Activated CD8-positive, alpha-beta T cell treated with anti-CD3 and anti-CD28 coated beads for 36 hours (primary cell): ENCODE measurements around the gene MIDN. TPM values are rescaled to one million over a fixed set of nuclear protein-coding genes. Genes with fewer than 3 reads are reported as not detected.
A peak's percentile ranks its signal among the peaks of the same experiment; 100 is the strongest.

ENCODE experiments used
- ATAC-seq: fragments of 200-7000 bp; cut with Tn5 transposase; one replicate; pipeline ENCODE4 v1.10.0; 2021; ENCODE audit warnings: mild to moderate bottlenecking, moderate library complexity
- CTCF ChIA-PET: fragments of 350-600 bp; sonication (Branson Sonifier 250); formaldehyde crosslinking; loops from one replicate; lab custom pipeline; 2021; ENCODE audit warnings: antibody characterized with exemption; lab: Charles Lee
- POLR2A ChIA-PET: fragments of 350-600 bp; sonication (Branson Sonifier 250); formaldehyde crosslinking; loops from one replicate; lab custom pipeline; 2021; ENCODE audit warnings: antibody characterized with exemption; lab: Charles Lee
- DNase-seq: peaks from one replicate; pipeline ENCODE4 v3.0.0-alpha.2; 2020
- H3K27ac Mint-ChIP-seq: one replicate; pipeline ENCODE4 v1.8.0; 2021; ENCODE audit warnings: mild to moderate bottlenecking, mixed read lengths
- H3K27me3 Mint-ChIP-seq: one replicate; pipeline ENCODE4 v1.8.0; 2021; ENCODE audit warnings: mixed read lengths
- H3K36me3 Mint-ChIP-seq: one replicate; pipeline ENCODE4 v1.8.0; 2021; ENCODE audit warnings: low read depth, mixed read lengths
- H3K4me1 Mint-ChIP-seq: one replicate; pipeline ENCODE4 v1.8.0; 2021; ENCODE audit warnings: low read depth, mixed read lengths
- H3K4me3 Mint-ChIP-seq: one replicate; pipeline ENCODE4 v1.8.0; 2021; ENCODE audit warnings: mild to moderate bottlenecking, moderate library complexity, mixed read lengths
- H3K9me3 Mint-ChIP-seq: one replicate; pipeline ENCODE4 v1.8.0; 2021; ENCODE audit warnings: mixed read lengths
- intact Hi-C: fragments of 100-400 bp; cut with micrococcal nuclease; formaldehyde crosslinking; loops from one replicate; pipeline ENCODE4 v1.10.0; 2022
- total RNA-seq, 2 experiments: library from RNA; stranded (reverse); gene quantifications; one replicate each; pipeline ENCODE4 v1.2.3, GENCODE V29; 2021
- TF ChIP-seq, protein P1 (sequence below): fragments of 200-600 bp; IDR thresholded peaks from one replicate; pipeline ENCODE4 v1.8.0; 2022; ENCODE audit warnings: antibody characterized with exemption, mild to moderate bottlenecking

Gene MIDN
- total RNA-seq, 2 experiments from 2014 or later, result 41.1 to 43.9 TPM

- no peak for ATAC-seq
- ChIA-PET CTCF (interaction anchor here (1.1 kb wide), 1 partner anchor 27 kb away, joined by 4 read pairs; no protein-coding TSS in a partner anchor), POLR2A (interaction anchor here (1.0 to 1.5 kb wide), 2 partner anchors 25 to 145 kb away, joined by 3 to 4 read pairs; no protein-coding TSS in a partner anchor)
- TF ChIP-seq, protein P1, sequence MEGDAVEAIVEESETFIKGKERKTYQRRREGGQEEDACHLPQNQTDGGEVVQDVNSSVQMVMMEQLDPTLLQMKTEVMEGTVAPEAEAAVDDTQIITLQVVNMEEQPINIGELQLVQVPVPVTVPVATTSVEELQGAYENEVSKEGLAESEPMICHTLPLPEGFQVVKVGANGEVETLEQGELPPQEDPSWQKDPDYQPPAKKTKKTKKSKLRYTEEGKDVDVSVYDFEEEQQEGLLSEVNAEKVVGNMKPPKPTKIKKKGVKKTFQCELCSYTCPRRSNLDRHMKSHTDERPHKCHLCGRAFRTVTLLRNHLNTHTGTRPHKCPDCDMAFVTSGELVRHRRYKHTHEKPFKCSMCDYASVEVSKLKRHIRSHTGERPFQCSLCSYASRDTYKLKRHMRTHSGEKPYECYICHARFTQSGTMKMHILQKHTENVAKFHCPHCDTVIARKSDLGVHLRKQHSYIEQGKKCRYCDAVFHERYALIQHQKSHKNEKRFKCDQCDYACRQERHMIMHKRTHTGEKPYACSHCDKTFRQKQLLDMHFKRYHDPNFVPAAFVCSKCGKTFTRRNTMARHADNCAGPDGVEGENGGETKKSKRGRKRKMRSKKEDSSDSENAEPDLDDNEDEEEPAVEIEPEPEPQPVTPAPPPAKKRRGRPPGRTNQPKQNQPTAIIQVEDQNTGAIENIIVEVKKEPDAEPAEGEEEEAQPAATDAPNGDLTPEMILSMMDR, result no peak
- H3K4me1 Mint-ChIP-seq, result peaks cover 27% of the 10 kb centered on the region
- DNase-seq, result no peak
- intact Hi-C loops, result no loop called here
- H3K36me3 Mint-ChIP-seq, result peaks cover 4% of the 10 kb centered on the region
- peaks cover 8% of the 10 kb centered on the region for H3K27me3 Mint-ChIP-seq
- H3K27ac Mint-ChIP-seq, result no peak overlapping the region
- H3K4me3 Mint-ChIP-seq, result peak overlapping the region; percentile 17
- no peaks in the 10 kb centered on the region for H3K9me3 Mint-ChIP-seq
Observed at GRCh38 chr19:1239420-1239795, 9.0 kb upstream of the MIDN start.

DNA sequence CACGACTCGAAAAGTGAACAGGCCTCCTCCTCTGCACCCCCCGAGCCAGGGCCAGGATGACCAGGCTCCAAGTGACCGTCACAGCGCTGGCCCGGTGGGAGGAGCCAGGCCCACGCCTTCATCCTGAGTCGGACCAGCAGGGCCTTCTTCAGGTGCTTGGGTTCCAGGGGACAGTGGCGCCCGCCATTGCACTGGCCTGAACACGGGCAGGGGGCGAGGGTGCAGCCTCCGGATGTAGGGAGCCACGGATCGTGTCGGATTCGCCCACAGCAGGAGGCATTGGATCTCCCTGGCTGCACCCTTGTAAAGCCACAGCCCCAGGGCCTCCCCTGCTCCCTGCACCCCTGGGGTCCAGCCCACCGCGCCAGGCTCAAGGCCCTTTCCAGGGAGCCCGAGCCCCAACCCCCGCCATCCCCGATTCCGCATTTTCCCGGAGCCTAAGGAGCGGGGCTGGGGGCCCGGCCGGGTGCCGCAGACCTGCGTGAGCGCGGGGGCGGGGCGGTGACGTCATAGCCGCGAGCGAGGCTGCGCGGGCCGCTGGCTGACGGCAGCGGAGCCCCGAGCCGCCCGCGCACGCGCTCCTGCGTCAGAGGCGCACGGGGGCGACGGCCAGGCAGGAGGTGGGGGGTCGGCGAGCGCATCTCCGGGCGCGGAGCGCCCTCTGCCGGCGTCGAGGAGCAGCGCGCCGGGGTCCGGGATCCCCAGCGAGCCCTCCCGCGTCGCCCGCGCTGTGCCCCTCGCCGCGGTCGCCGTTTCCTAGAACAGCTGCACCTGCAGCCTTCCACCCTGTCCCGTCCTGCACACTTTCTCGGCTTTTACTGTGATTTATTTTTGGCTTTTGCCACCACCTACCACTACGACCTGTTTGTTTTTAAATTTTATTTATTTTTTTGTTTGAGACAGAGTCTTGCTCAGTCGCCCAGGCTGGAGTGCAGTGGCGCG is 8.3 kb upstream of the MIDN start:
- Mint-ChIP-seq H3K4me3 (peak overlapping the region; percentile 84), H3K4me1 (peaks cover 30% of the 10 kb centered on the region)

DNA sequence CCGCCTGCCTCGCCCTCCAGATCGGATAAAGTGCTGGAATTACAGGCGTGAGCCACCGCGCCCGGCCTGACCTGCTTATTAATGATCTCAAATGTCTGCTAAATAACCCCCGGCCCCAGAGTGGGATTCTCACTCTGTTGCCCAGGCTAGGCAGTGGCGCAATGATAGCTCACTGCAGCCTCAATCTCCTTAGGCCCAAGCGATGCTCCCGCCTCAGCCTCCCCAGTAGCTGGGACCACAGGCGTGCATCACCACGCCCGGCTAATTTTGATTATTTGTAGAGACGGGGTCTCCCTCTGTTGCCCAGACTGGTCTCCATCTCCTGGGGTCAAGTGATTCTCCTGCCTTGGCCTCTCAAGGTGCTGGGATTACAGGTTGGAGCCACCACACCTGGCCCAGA is 7.5 kb upstream of the MIDN start:
- Mint-ChIP-seq H3K4me3 (peak overlapping the region; percentile 84), H3K27me3 (peaks cover 8% of the 10 kb centered on the region), H3K4me1 (peaks cover 30% of the 10 kb centered on the region), H3K27ac (no peak overlapping the region), H3K9me3 (no peaks in the 10 kb centered on the region), H3K36me3 (peaks cover 6% of the 10 kb centered on the region)
- intact Hi-C loops, result loop anchor here (10.0 kb wide), 1 partner anchor 136 kb away; the partner anchor contains the start of gene GPX4
- no peak for ATAC-seq
- TF ChIP-seq, protein P1, result no peak
- DNase-seq, result no peak
- ChIA-PET POLR2A (interaction anchor here (0.7 to 1.9 kb wide), 11 partner anchors 12 to 203 kb away, joined by 3 to 7 read pairs (median 3); partner anchors contain the start of genes CIRBP and GPX4), CTCF (interaction anchor here (0.6 to 7.5 kb wide), 23 partner anchors 9 to 377 kb away, joined by 3 to 449 read pairs (median 4); partner anchors contain the start of genes ABCA7, CIRBP, CNN2 and GPX4)

More for the DNA sequence above, 8.3 kb upstream of the MIDN start:
- Mint-ChIP-seq H3K27ac (no peak overlapping the region), H3K9me3 (no peaks in the 10 kb centered on the region), H3K36me3 (peaks cover 6% of the 10 kb centered on the region), H3K27me3 (peaks cover 8% of the 10 kb centered on the region)
- ATAC-seq (peak; percentile 65), DNase-seq (peak; percentile 94)
- intact Hi-C loops, result loop anchor here (10.0 kb wide), 1 partner anchor 135 kb away; the partner anchor contains the start of gene GPX4
- ChIA-PET POLR2A (interaction anchor here (0.7 to 1.9 kb wide), 10 partner anchors 13 to 202 kb away, joined by 3 to 7 read pairs (median 3); partner anchors contain the start of genes CIRBP and GPX4), CTCF (interaction anchor here (0.6 to 7.5 kb wide), 22 partner anchors 8 to 377 kb away, joined by 3 to 449 read pairs (median 4); partner anchors contain the start of genes ABCA7, CIRBP, CNN2 and GPX4)
- TF ChIP-seq, protein P1, result peak; percentile 93

DNA sequence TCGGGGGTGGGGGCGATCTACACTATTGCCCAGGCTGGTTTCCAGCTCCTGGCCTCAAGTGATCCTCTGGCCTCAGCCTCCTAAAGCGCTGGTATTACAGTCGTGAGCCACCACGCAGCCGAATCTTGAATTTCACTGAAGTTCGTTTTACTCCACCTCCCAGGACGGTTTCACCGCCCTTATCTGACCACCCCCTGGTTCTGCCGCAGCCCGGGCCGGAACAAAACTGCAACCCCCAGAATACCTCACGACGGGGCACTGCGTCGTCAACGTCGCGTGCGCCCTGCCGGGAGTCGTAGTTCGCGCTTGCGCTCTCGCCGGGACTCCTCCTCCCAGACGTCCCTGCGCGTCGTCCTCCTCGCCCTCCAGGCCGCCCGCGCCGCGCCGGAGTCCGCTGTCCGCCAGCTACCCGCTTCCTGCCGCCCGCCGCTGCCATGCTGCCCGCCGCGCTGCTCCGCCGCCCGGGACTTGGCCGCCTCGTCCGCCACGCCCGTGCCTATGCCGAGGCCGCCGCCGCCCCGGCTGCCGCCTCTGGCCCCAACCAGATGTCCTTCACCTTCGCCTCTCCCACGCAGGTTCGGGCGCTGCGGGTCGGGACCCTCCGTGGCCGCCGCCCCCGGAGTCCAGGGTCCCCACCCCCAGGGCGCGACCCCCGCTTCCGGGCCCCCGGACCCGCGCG is 6.8 kb upstream of the MIDN start, which contains the start of gene ATP5F1D:
Gene ATP5F1D (plus strand): TSS at position 335 of the 679 bp plus-strand sequence. CDS start 100 bp downstream, at position 435.
- ChIA-PET CTCF (interaction anchor here (0.9 to 7.5 kb wide), 19 partner anchors 10 to 378 kb away, joined by 3 to 449 read pairs (median 4); partner anchors contain the start of genes CIRBP, GPX4 and WDR18), POLR2A (interaction anchor here (0.7 to 3.9 kb wide), 12 partner anchors 12 to 203 kb away, joined by 3 to 15 read pairs (median 3); partner anchors contain the start of gene CIRBP)
- Mint-ChIP-seq H3K9me3 (no peaks in the 10 kb centered on the region), H3K4me1 (peaks cover 30% of the 10 kb centered on the region), H3K36me3 (peaks cover 6% of the 10 kb centered on the region), H3K27ac (peak within 1 kb of the TSS; percentile 87), H3K4me3 (peak within 1 kb of the TSS; percentile 84), H3K27me3 (peaks cover 8% of the 10 kb centered on the region)
- DNase-seq (peak; percentile 95), ATAC-seq (peak; percentile 74)
- intact Hi-C loops, result loop anchor here (2.0 to 10.0 kb wide), 2 partner anchors 27 to 137 kb away; partner anchors contain the start of genes CIRBP and GPX4
- TF ChIP-seq, protein P1, result no peak
